Ovary (tissue), 9 donors: ENCODE results near the gene SLC6A9. TPM values are rescaled to one million over a fixed set of nuclear protein-coding genes. Genes with fewer than 3 reads are reported as not detected.

ENCODE experiments used
- DNase-seq, 5 donors: peaks; one replicate each; pipeline ENCODE4 v3.0.0-alpha.2; 2019 to 2020
- H3K27ac ChIP-seq, 2 donors: fragments of 200-600 bp; one replicate each; pipeline versions ENCODE4 v1.5.1 to v1.8.0; 2019 to 2022
- H3K27me3 ChIP-seq: fragments of 200-600 bp; one replicate; pipeline ENCODE4 v1.8.0; 2022
- H3K36me3 ChIP-seq: fragments of 200-600 bp; sonication (generic); one replicate; pipeline ENCODE4 v1.5.1; 2019
- H3K4me1 ChIP-seq: one replicate; pipeline ENCODE4 v1.8.1; 2013; ENCODE audit warnings: mild to moderate bottlenecking, moderate library complexity; ENCODE audit not compliant: insufficient read depth
- H3K4me3 ChIP-seq: fragments of 200-600 bp; sonication (generic); one replicate; pipeline ENCODE4 v1.5.1; 2017
- H3K9me3 ChIP-seq, 2 donors: fragments of 200-600 bp in 1 of 2; sonication (generic) in 1 of 2; one replicate each; pipeline versions ENCODE4 v1.5.1 to v1.8.1; 2013 to 2019; ENCODE audit warnings: mild to moderate bottlenecking in 1 of 2, moderate library complexity in 1 of 2
- CTCF ChIP-seq, 3 donors: fragments of 450-650 bp in 2 of 3; fragments of 200-600 bp in 1 of 3; IDR thresholded peaks; one replicate each; pipeline versions ENCODE4 v1.5.1 to v1.8.0; 2016 to 2022; ENCODE audit warnings: antibody characterized with exemption in 3 of 3, mild to moderate bottlenecking in 1 of 3
- EP300 ChIP-seq: sonication (generic); formaldehyde crosslinking; IDR thresholded peaks from one replicate; pipeline ENCODE4 v1.6.1; 2017; ENCODE audit warnings: antibody characterized with exemption
- POLR2A ChIP-seq: fragments of 450-650 bp; IDR thresholded peaks from one replicate; pipeline ENCODE4 v1.6.1; 2017; ENCODE audit warnings: antibody characterized with exemption, mild to moderate bottlenecking, moderate library complexity
- WGBS, 3 donors: extraction: QIAGEN DNeasy Blood & Tissue Kit in 1 of 3; methylation state at CpG; one replicate each; pipeline versions ENCODE4 v1.1.5 to v1.1.7; 2013 to 2017; 5-methylcytosine and 5-hydroxymethylcytosine counted together
- intact Hi-C, 4 donors: fragments of 100-400 bp; cut with DNase I; formaldehyde crosslinking; loops; one replicate each; pipeline versions ENCODE4 v1.11.0 to v1.15.1; 2022 to 2023
- polyA plus RNA-seq, 2 donors: library from polyadenylated mRNA; stranded (reverse); fragments of 200-250 nt in 1 of 2; fragments of 350-450 nt in 1 of 2; fragmentation: Illumina TruSeq in 1 of 2; extraction: RNeasy Lipid Tissue Mini Kit (QIAGEN cat#74804) in 1 of 2; gene quantifications; one replicate each; pipeline ENCODE4 v1.2.3, GENCODE V29; 2013 to 2014
- total RNA-seq, 7 donors: library from RNA; depleted of rRNA in 2 of 7; stranded (reverse); fragments of >200 nt in 2 of 7; fragmentation: NEBNext Ultra II Directional in 3 of 7; extraction: Animal tissue kit (Norgen Biotek cat#: 25700) in 3 of 7; gene quantifications; one replicate each; pipeline versions ENCODE4 v1.1.0 to v1.2.4, GENCODE V29; 2016 to 2023
- donor health status: DM: no; HTN: no; CAD: no; lungs with moderate emphysema.
- donor health status: DM: no; HTN: no; CAD: no.
- donor health status: Bipolar disorder and iron deficiency.
- donor health status: DM: yes; HTN: yes; CAD: no.
- donor health status: DM: no; HTN: no; CAD: no.
- donor health status: DM: yes; HTN: yes; CAD: no.

SLC6A9 gene
- total and polyA plus RNA-seq, 9 donors: 1.1 to 74.1 (median 4.6) TPM

- no peaks in the 10 kb centered on the region for H3K4me1 ChIP-seq
- no peaks in the 10 kb centered on the region for H3K27me3 ChIP-seq
- intact Hi-C loops: no loop called here
- 33 to 48% (median 46%) methylated on average over 1 of the region's 1 CpG for WGBS, 3 donors
- no peaks in the 10 kb centered on the region for H3K36me3 ChIP-seq
- no peak for DNase-seq
- no peak overlapping the region for H3K4me3 ChIP-seq
- H3K27ac ChIP-seq: no peak overlapping the region
- no peaks in the 10 kb centered on the region for H3K9me3 ChIP-seq
- TF ChIP-seq CTCF (IDR thresholded peaks at IDR 0.05) (no peak), EP300 (no peak), POLR2A (no peak)
Observed at GRCh38 chr1:44076066-44076465, 44.8 kb upstream of the SLC6A9 start.

- intact Hi-C loops: no loop called here
- no peak for TF ChIP-seq EP300
- TF ChIP-seq POLR2A: no peak
- no peak for TF ChIP-seq CTCF (IDR thresholded peaks at IDR 0.05)
- Histone ChIP-seq H3K27ac (no peak overlapping the region), H3K4me3 (no peak overlapping the region), H3K9me3 (no peaks in the 10 kb centered on the region), H3K36me3 (no peaks in the 10 kb centered on the region), H3K4me1 (no peaks in the 10 kb centered on the region), H3K27me3 (no peaks in the 10 kb centered on the region)
- WGBS, 3 donors: 25 to 29% (median 27%) methylated on average over 3 of the region's 3 CpGs
- no peak for DNase-seq
Observed at GRCh38 chr1:44074415-44074814, 43.2 kb upstream of the SLC6A9 start.

DNA sequence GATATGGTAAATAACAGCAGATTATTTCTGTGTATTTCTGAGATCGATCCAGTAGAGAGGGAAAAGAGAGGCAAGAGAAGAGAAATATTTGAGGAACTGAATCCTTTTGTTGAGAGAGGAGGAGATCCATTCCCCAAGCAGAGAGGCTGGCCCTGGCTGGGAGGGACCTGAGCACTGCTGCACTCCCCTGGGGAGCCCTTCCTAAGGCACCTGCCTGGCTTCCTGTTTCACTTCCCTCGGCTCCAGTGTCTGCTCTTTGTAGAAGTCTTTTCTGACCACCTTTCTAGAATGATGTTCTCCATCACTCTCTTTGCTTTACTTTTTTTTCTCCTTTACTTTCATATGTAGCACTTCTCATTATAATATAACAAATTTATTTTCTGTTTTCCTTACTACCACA lies 42.3 kb upstream of the SLC6A9 start:
- no peaks in the 10 kb centered on the region for H3K27me3 ChIP-seq
- H3K36me3 ChIP-seq: no peaks in the 10 kb centered on the region
- no peaks in the 10 kb centered on the region for H3K9me3 ChIP-seq
- no peak overlapping the region for H3K4me3 ChIP-seq
- TF ChIP-seq CTCF (IDR thresholded peaks at IDR 0.05) (no peak), POLR2A (no peak), EP300 (no peak)
- 78 to 89% (median 78%) methylated on average over 2 of the region's 2 CpGs for WGBS, 3 donors
- DNase-seq: no peak
- intact Hi-C loops: no loop called here
- no peaks in the 10 kb centered on the region for H3K4me1 ChIP-seq
- no peak overlapping the region for H3K27ac ChIP-seq

DNA sequence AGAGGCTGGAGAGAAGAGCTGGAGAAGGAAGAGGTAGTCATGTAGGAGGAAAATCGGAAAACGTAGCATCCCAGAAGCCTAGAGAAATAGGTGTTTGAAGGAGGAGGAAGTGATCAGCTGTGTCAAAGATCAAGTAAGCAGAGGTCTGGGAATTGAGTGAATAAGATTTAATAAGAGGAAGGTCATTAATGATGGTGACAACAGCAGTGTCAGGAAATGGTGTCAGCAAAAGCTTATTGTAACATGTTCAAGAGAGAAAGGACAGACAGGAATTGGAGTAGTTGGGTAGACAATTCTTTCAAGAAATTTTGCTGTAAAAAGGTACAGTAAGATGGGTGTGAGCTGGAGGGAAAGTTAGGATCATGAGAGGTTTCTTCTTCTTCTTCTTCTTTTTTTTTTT lies 41.6 kb upstream of the SLC6A9 start:
- TF ChIP-seq EP300 (no peak), CTCF (IDR thresholded peaks at IDR 0.05) (no peak), POLR2A (no peak)
- Histone ChIP-seq H3K4me3 (no peak overlapping the region), H3K27ac (no peak overlapping the region), H3K9me3 (no peaks in the 10 kb centered on the region), H3K27me3 (no peaks in the 10 kb centered on the region), H3K4me1 (no peaks in the 10 kb centered on the region), H3K36me3 (no peaks in the 10 kb centered on the region)
- intact Hi-C loops: no loop called here
- 88 to 93% (median 91%) methylated on average over 2 of the region's 2 CpGs for WGBS, 3 donors
- no peak for DNase-seq

GRCh38 chr1:44072204-44072603 lies 40.9 kb upstream of the SLC6A9 start:
- DNase-seq: no peak

More at GRCh38 chr1:44072204-44072603, 40.9 kb upstream of the SLC6A9 start:
- Histone ChIP-seq H3K9me3 (no peaks in the 10 kb centered on the region), H3K27ac (no peak overlapping the region), H3K4me3 (no peak overlapping the region), H3K4me1 (no peaks in the 10 kb centered on the region), H3K27me3 (no peaks in the 10 kb centered on the region), H3K36me3 (no peaks in the 10 kb centered on the region)
- TF ChIP-seq CTCF (IDR thresholded peaks at IDR 0.05) (no peak), EP300 (no peak), POLR2A (no peak)
- intact Hi-C loops: no loop called here
